Naive B cell (primary cell): Measurements from ENCODE around the gene HYAL1. TPM values are rescaled to one million over a fixed set of nuclear protein-coding genes. Genes with fewer than 3 reads are reported as not detected.

ENCODE experiments used
- ATAC-seq, 2 donors: fragments of 150-1000 bp; cut with Tn5 transposase; 2 replicates each; pipeline ENCODE4 v1.10.0; 2021; ENCODE audit warnings: low read depth in 2 of 2, mild to moderate bottlenecking in 2 of 2, moderate library complexity in 2 of 2
- DNase-seq: peaks from one replicate; pipeline ENCODE4 v3.0.0; 2022
- H3K27ac Mint-ChIP-seq, 6 donors: one replicate each; pipeline ENCODE4 v1.8.0; 2020 to 2022; ENCODE audit warnings: mild to moderate bottlenecking in 6 of 6, mixed read lengths in 6 of 6, moderate library complexity in 5 of 6, inconsistent platforms in 2 of 6
- H3K27me3 Mint-ChIP-seq, 3 donors: one replicate each; pipeline ENCODE4 v1.8.0; 2021 to 2022; ENCODE audit warnings: mixed read lengths in 3 of 3, mild to moderate bottlenecking in 1 of 3
- H3K36me3 Mint-ChIP-seq, 2 donors: one replicate each; pipeline ENCODE4 v1.8.0; 2020 to 2022; ENCODE audit warnings: mixed read lengths in 2 of 2, inconsistent platforms in 1 of 2, mild to moderate bottlenecking in 1 of 2
- H3K4me1 Mint-ChIP-seq, 3 donors: one replicate each; pipeline ENCODE4 v1.8.0; 2020 to 2022; ENCODE audit warnings: mixed read lengths in 3 of 3, inconsistent platforms in 1 of 3, mild to moderate bottlenecking in 1 of 3, moderate library complexity in 1 of 3
- H3K4me3 Mint-ChIP-seq, 8 donors: one replicate each; pipeline ENCODE4 v1.8.0; 2020 to 2022; ENCODE audit warnings: mild to moderate bottlenecking in 8 of 8, mixed read lengths in 8 of 8, moderate library complexity in 8 of 8, inconsistent platforms in 2 of 8
- H3K9me3 Mint-ChIP-seq, 7 donors: one replicate each; pipeline ENCODE4 v1.8.0; 2020 to 2022; ENCODE audit warnings: mixed read lengths in 7 of 7, mild to moderate bottlenecking in 5 of 7, inconsistent platforms in 2 of 7, moderate library complexity in 1 of 7
- polyA plus RNA-seq, 6 donors: library from polyadenylated mRNA; unstranded; fragments of 300-500 nt; fragmentation: Illumina TruSeq; gene quantifications; one replicate each; pipeline ENCODE4 v1.2.3, GENCODE V29; 2021; ENCODE audit warnings: low read depth in 6 of 6

The HYAL1 gene
- polyA plus RNA-seq, 6 donors from 2014 or later, result 0.12 to 0.32 (median 0.15) TPM; not detected in 3

GRCh38 chr3:50299929-50300680, 3.3 kb downstream of the HYAL1 start:
- DNase-seq, result no peak
- peak overlapping the region; percentile 84 to 99 (median 98) for H3K4me3 Mint-ChIP-seq
- H3K4me1 Mint-ChIP-seq, result peaks cover 18 to 31% (median 26%) of the 10 kb centered on the region in 3 donors
- no peaks in the 10 kb centered on the region for H3K27me3 Mint-ChIP-seq
- H3K36me3 Mint-ChIP-seq, result no peaks in the 10 kb centered on the region
- no peaks in the 10 kb centered on the region for H3K9me3 Mint-ChIP-seq
- peak overlapping the region; percentile 96 to 100 (median 99) for H3K27ac Mint-ChIP-seq
- ATAC-seq, result no peak

GRCh38 chr3:50299638-50299928, 3.8 kb downstream of the HYAL1 start:
- H3K4me3 Mint-ChIP-seq, result peak overlapping the region; percentile 84 to 99 (median 98)
- peaks cover 18 to 31% (median 26%) of the 10 kb centered on the region in 3 donors for H3K4me1 Mint-ChIP-seq
- no peaks in the 10 kb centered on the region for H3K36me3 Mint-ChIP-seq
- DNase-seq (no peak), ATAC-seq (no peak)
- peak overlapping the region; percentile 96 to 100 (median 99) for H3K27ac Mint-ChIP-seq
- no peaks in the 10 kb centered on the region for H3K27me3 Mint-ChIP-seq
- no peaks in the 10 kb centered on the region for H3K9me3 Mint-ChIP-seq

GRCh38 chr3:50298836-50299637, 4.3 kb downstream of the HYAL1 start, which contains the start of the genes HYAL3 and NAA80:
TSS of gene HYAL3 (minus strand) at chr3:50299405. CDS start at chr3:50295602, 3,803 bp downstream.
TSS of gene NAA80 (minus strand) at chr3:50299405. CDS start at chr3:50297463, 1,942 bp downstream.
- DNase-seq (peak; percentile 100), ATAC-seq (peak; percentile 85)
- Mint-ChIP-seq H3K27ac (peak within 1 kb of the TSS; percentile 96 to 100 (median 99)), H3K4me1 (peaks cover 18 to 31% (median 26%) of the 10 kb centered on the region in 3 donors), H3K27me3 (no peaks in the 10 kb centered on the region), H3K4me3 (peak within 1 kb of the TSS; percentile 84 to 99 (median 98)), H3K9me3 (no peaks in the 10 kb centered on the region), H3K36me3 (no peaks in the 10 kb centered on the region)

GRCh38 chr3:50297896-50298725, 5.3 kb downstream of the HYAL1 start:
- Mint-ChIP-seq H3K27me3 (no peaks in the 10 kb centered on the region), H3K9me3 (no peaks in the 10 kb centered on the region), H3K27ac (peak overlapping the region in 5 of 6 donors; percentile 94 to 99 (median 99)), H3K4me3 (peak overlapping the region; percentile 84 to 99 (median 98)), H3K4me1 (peaks cover 19 to 33% (median 27%) of the 10 kb centered on the region in 3 donors), H3K36me3 (no peaks in the 10 kb centered on the region)
- ATAC-seq, result no peak
- no peak for DNase-seq

GRCh38 chr3:50297384-50297775, 6.0 kb downstream of the HYAL1 start:
- ATAC-seq (no peak), DNase-seq (no peak)
- Mint-ChIP-seq H3K27ac (peak overlapping the region in 2 of 6 donors; percentile 52 to 94), H3K9me3 (no peaks in the 10 kb centered on the region), H3K4me3 (peak overlapping the region in 3 of 8 donors; percentile 25 to 98 (median 84)), H3K36me3 (no peaks in the 10 kb centered on the region), H3K4me1 (peaks cover 26 to 40% (median 34%) of the 10 kb centered on the region in 3 donors), H3K27me3 (no peaks in the 10 kb centered on the region)

GRCh38 chr3:50296721-50297383, 6.5 kb downstream of the HYAL1 start:
- H3K4me3 Mint-ChIP-seq, result peak overlapping the region in 2 of 8 donors; percentile 72 to 84
- H3K4me1 Mint-ChIP-seq, result peaks cover 28 to 42% (median 36%) of the 10 kb centered on the region in 3 donors
- H3K36me3 Mint-ChIP-seq, result no peaks in the 10 kb centered on the region
- H3K9me3 Mint-ChIP-seq, result no peaks in the 10 kb centered on the region
- H3K27me3 Mint-ChIP-seq, result no peaks in the 10 kb centered on the region
- no peak for ATAC-seq
- no peak for DNase-seq
- peak overlapping the region in 1 of 6 donors; percentile 52 for H3K27ac Mint-ChIP-seq

- Mint-ChIP-seq H3K27me3 (no peaks in the 10 kb centered on the region), H3K36me3 (no peaks in the 10 kb centered on the region), H3K4me1 (peaks cover 35 to 51% (median 44%) of the 10 kb centered on the region in 3 donors), H3K9me3 (no peaks in the 10 kb centered on the region), H3K4me3 (no peak overlapping the region), H3K27ac (peak overlapping the region in 3 of 6 donors; percentile 25 to 96 (median 56))
- ATAC-seq (no peak), DNase-seq (no peak)
Observed at GRCh38 chr3:50295553-50296431, 7.6 kb downstream of the HYAL1 start.

- Mint-ChIP-seq H3K9me3 (no peaks in the 10 kb centered on the region), H3K36me3 (no peaks in the 10 kb centered on the region), H3K4me1 (peaks cover 28 to 49% (median 35%) of the 10 kb centered on the region in 3 donors), H3K4me3 (peak overlapping the region in 1 of 8 donors; percentile 9), H3K27me3 (no peaks in the 10 kb centered on the region), H3K27ac (peak overlapping the region in 2 of 6 donors; percentile 37 to 59)
- DNase-seq (no peak), ATAC-seq (no peak)
Observed at GRCh38 chr3:50294492-50295403, 8.6 kb downstream of the HYAL1 start.

GRCh38 chr3:50294089-50294488, 9.3 kb downstream of the HYAL1 start:
- Mint-ChIP-seq H3K27me3 (no peaks in the 10 kb centered on the region), H3K4me1 (peaks cover 26 to 42% (median 33%) of the 10 kb centered on the region in 3 donors), H3K36me3 (no peaks in the 10 kb centered on the region), H3K9me3 (no peaks in the 10 kb centered on the region), H3K4me3 (peak overlapping the region in 2 of 8 donors; percentile 35 to 84), H3K27ac (peak overlapping the region in 1 of 6 donors; percentile 37)
- DNase-seq (no peak), ATAC-seq (no peak)

GRCh38 chr3:50293079-50293801, 10.1 kb downstream of the HYAL1 start:
- no peak for ATAC-seq
- Mint-ChIP-seq H3K9me3 (no peaks in the 10 kb centered on the region), H3K36me3 (no peaks in the 10 kb centered on the region), H3K27ac (peak overlapping the region in 5 of 6 donors; percentile 82 to 98 (median 95)), H3K4me1 (peaks cover 21 to 37% (median 29%) of the 10 kb centered on the region in 3 donors), H3K27me3 (no peaks in the 10 kb centered on the region), H3K4me3 (peak overlapping the region in 7 of 8 donors; percentile 66 to 95 (median 92))
- DNase-seq, result no peak
